GM18502 (cell line): ENCODE data around the gene RASGEF1C.

Experiments
- ATAC-seq: cut with Tn5 transposase; IDR thresholded peaks from one replicate; pipeline ENCODE4 v1.9.1; 2021; ENCODE audit warnings: mild to moderate bottlenecking; ENCODE audit not compliant: unreplicated experiment, poor library complexity

RASGEF1C gene

GRCh38 chr5:180111273-180112002 lies 97.6 kb downstream of the RASGEF1C start:
- no peak for ATAC-seq

- ATAC-seq: no peak
Observed at GRCh38 chr5:180109920-180110319, 99.1 kb downstream of the RASGEF1C start.

GRCh38 chr5:180107005-180107404 lies 102.0 kb downstream of the RASGEF1C start:
- ATAC-seq: no peak

GRCh38 chr5:180105827-180106312 lies 103.1 kb downstream of the RASGEF1C start:
- ATAC-seq: no peak

GRCh38 chr5:180104168-180104530 lies 104.9 kb downstream of the RASGEF1C start:
- no peak for ATAC-seq

GRCh38 chr5:180103487-180104167 lies 105.4 kb downstream of the RASGEF1C start:
- ATAC-seq: no peak

- ATAC-seq: no peak
Observed at GRCh38 chr5:180102636-180103035, 106.4 kb downstream of the RASGEF1C start.

- no peak for ATAC-seq
Observed at GRCh38 chr5:180101451-180102105, 107.4 kb downstream of the RASGEF1C start.

- no peak for ATAC-seq
Observed at GRCh38 chr5:180100621-180101450, 108.2 kb downstream of the RASGEF1C start.

GRCh38 chr5:180099733-180100611 lies 109.0 kb downstream of the RASGEF1C start:
- no peak for ATAC-seq

GRCh38 chr5:180098991-180099732 lies 109.8 kb downstream of the RASGEF1C start:
- ATAC-seq: no peak

- ATAC-seq: no peak
Observed at GRCh38 chr5:180098526-180098925, 110.5 kb downstream of the RASGEF1C start.

GRCh38 chr5:180097926-180098325 lies 111.1 kb downstream of the RASGEF1C start:
- no peak for ATAC-seq

- no peak for ATAC-seq
Observed at GRCh38 chr5:180097163-180097894, 111.7 kb downstream of the RASGEF1C start.

- no peak for ATAC-seq
Observed at GRCh38 chr5:180096616-180097015, 112.4 kb downstream of the RASGEF1C start.

GRCh38 chr5:180095545-180095944 lies 113.5 kb downstream of the RASGEF1C start:
- no peak for ATAC-seq

GRCh38 chr5:180093651-180094382 lies 115.2 kb downstream of the RASGEF1C start:
- ATAC-seq: no peak
